Retinal pigment epithelial cell (primary cell): ENCODE data around the gene SMURF1.

ENCODE experiments used
- DNase-seq: peaks from one replicate; pipeline ENCODE4 v3.0.0-alpha.2; 2010; ENCODE audit warnings: low read depth
- H3K4me3 ChIP-seq: 2 replicates; pipeline ENCODE4 v1.5.1; 2011; ENCODE audit warnings: mild to moderate bottlenecking, low read length, control low read depth, moderate library complexity
- CTCF ChIP-seq: conservative IDR thresholded peaks from 2 replicates; pipeline ENCODE4 v1.5.1; 2011; ENCODE audit warnings: low read depth, low read length, control low read depth, inconsistent platforms

Gene SMURF1

GRCh38 chr7:99127636-99128035 is 16.3 kb downstream of the SMURF1 start:
- no peak for DNase-seq
- H3K4me3 ChIP-seq, result no peak overlapping the region
- no peak for TF ChIP-seq CTCF

GRCh38 chr7:99126921-99127553 is 16.9 kb downstream of the SMURF1 start:
- DNase-seq, result no peak
- TF ChIP-seq CTCF, result no peak
- no peak overlapping the region for H3K4me3 ChIP-seq

GRCh38 chr7:99125505-99125865 is 18.4 kb downstream of the SMURF1 start:
- no peak for DNase-seq
- no peak for TF ChIP-seq CTCF
- H3K4me3 ChIP-seq, result no peak overlapping the region

- H3K4me3 ChIP-seq, result no peak overlapping the region
- no peak for TF ChIP-seq CTCF
- no peak for DNase-seq
These were observed 19.0 kb downstream of the SMURF1 start for GRCh38 chr7:99124751-99125504.

- TF ChIP-seq CTCF, result no peak
- no peak overlapping the region for H3K4me3 ChIP-seq
- DNase-seq, result no peak
These were observed 19.7 kb downstream of the SMURF1 start for GRCh38 chr7:99124236-99124635.

- no peak for TF ChIP-seq CTCF
- no peak for DNase-seq
- H3K4me3 ChIP-seq, result no peak overlapping the region
These were observed 20.3 kb downstream of the SMURF1 start for GRCh38 chr7:99123571-99124033.

- DNase-seq, result no peak
- TF ChIP-seq CTCF, result no peak
- no peak overlapping the region for H3K4me3 ChIP-seq
These were observed 21.1 kb downstream of the SMURF1 start for GRCh38 chr7:99122762-99123161.
